GM12878 (cell line): Measurements from ENCODE around the gene SNX17. TPM values are rescaled to one million over a fixed set of nuclear protein-coding genes. Genes with fewer than 3 reads are reported as not detected.

ENCODE experiments used
- BCLAF1 ChIP-seq: fragments of 450-650 bp; IDR thresholded peaks from 2 replicates; pipeline ENCODE4 v1.6.1; 2017; ENCODE audit warnings: antibody characterized with exemption, mild to moderate bottlenecking, moderate library complexity
- CREB1 ChIP-seq: IDR thresholded peaks from 2 replicates; pipeline ENCODE4 v1.6.1; 2012; ENCODE audit warnings: low read depth, mild to moderate bottlenecking, inconsistent platforms
- CTCF ChIP-seq, 3 experiments: IDR thresholded peaks in 2 of 3; conservative IDR thresholded peaks in 1 of 3; 2 replicates each; pipeline ENCODE4 v1.5.1; 2011; ENCODE audit warnings: low read depth in 3 of 3, low read length in 3 of 3, mild to moderate bottlenecking in 3 of 3, control low read depth in 2 of 3, moderate library complexity in 2 of 3, inconsistent platforms in 1 of 3, mixed read lengths in 1 of 3; ENCODE audit not compliant: control insufficient read depth in 2 of 3, insufficient read depth in 1 of 3; ENCODE audit errors: extremely low read depth in 1 of 3
- E2F4 ChIP-seq: IDR thresholded peaks from 2 replicates; pipeline ENCODE4 v1.6.1; 2012; ENCODE audit warnings: low read depth, low read length, improper control_type of control experiment
- EED ChIP-seq: sonication (generic); IDR thresholded peaks from 2 replicates; pipeline ENCODE4 v1.6.1; 2016; ENCODE audit warnings: antibody characterized with exemption, low read depth
- HCFC1 ChIP-seq: fragments of 150-350 bp; IDR thresholded peaks from 2 replicates; pipeline ENCODE4 v1.6.1; 2014; ENCODE audit warnings: low read length
- MTA3 ChIP-seq: IDR thresholded peaks from 2 replicates; pipeline ENCODE4 v1.6.1; 2012; ENCODE audit warnings: low read length, inconsistent platforms, borderline replicate concordance
- NFYA ChIP-seq: IDR thresholded peaks from 2 replicates; pipeline ENCODE4 v1.6.1; 2011; ENCODE audit warnings: low read depth, mild to moderate bottlenecking, low read length, improper control_type of control experiment, borderline replicate concordance
- PAX5 ChIP-seq: IDR thresholded peaks from 2 replicates; pipeline ENCODE4 v1.6.1; 2011; ENCODE audit warnings: low read depth, low read length, borderline replicate concordance
- PKNOX1 ChIP-seq: fragments of 450-650 bp; IDR thresholded peaks from 2 replicates; pipeline ENCODE4 v1.6.1; 2016; ENCODE audit warnings: mild to moderate bottlenecking
- POLR2AphosphoS5 ChIP-seq: IDR thresholded peaks from 2 replicates; pipeline ENCODE4 v1.6.1; 2011; ENCODE audit warnings: mild to moderate bottlenecking, low read length, inconsistent platforms
- RELA ChIP-seq: fragments of 450-650 bp; IDR thresholded peaks from 2 replicates; pipeline ENCODE4 v1.8.0; 2014; ENCODE audit warnings: borderline replicate concordance; ENCODE audit not compliant: partially characterized antibody
- RUNX3 ChIP-seq: IDR thresholded peaks from 2 replicates; pipeline ENCODE4 v1.6.1; 2012; ENCODE audit warnings: low read length, inconsistent platforms
- SRF ChIP-seq, 2 experiments: IDR thresholded peaks; 2 replicates each; pipeline ENCODE4 v1.6.1; 2011; ENCODE audit warnings: low read depth in 2 of 2, low read length in 2 of 2, mild to moderate bottlenecking in 1 of 2, moderate library complexity in 1 of 2
- SUZ12 ChIP-seq: fragments of 200-600 bp; sonication (generic); IDR thresholded peaks from one replicate; pipeline ENCODE4 v1.6.1; 2018; ENCODE audit warnings: antibody characterized with exemption, mild to moderate bottlenecking; ENCODE audit not compliant: unreplicated experiment
- ZNF207 ChIP-seq: fragments of 450-650 bp; IDR thresholded peaks from 2 replicates; pipeline ENCODE4 v1.6.1; 2014; ENCODE audit warnings: antibody characterized with exemption, mild to moderate bottlenecking, borderline replicate concordance
- ZNF217 ChIP-seq: fragments of 450-650 bp; IDR thresholded peaks from 2 replicates; pipeline ENCODE4 v1.6.1; 2017; ENCODE audit warnings: antibody characterized with exemption, mild to moderate bottlenecking
- ZNF592 ChIP-seq: fragments of 450-650 bp; IDR thresholded peaks from 2 replicates; pipeline ENCODE4 v1.6.1; 2017; ENCODE audit warnings: mild to moderate bottlenecking, moderate library complexity
- polyA plus RNA-seq, 11 experiments: library from polyadenylated mRNA; depleted of rRNA in 4 of 11; unstranded in 6 of 11; stranded (reverse) in 5 of 11; fragments of >200 nt; fragmentation: Nextera tagmentation in 4 of 11; fragmentation: Illumina TruSeq in 1 of 11; extraction: Ambion mirVana in 4 of 11; extraction: Trizol in 1 of 11; gene quantifications; 1 replicate in 1 of 11; 2 replicates in 10 of 11; pipeline versions ENCODE4 v1.2.1 to v1.2.3, GENCODE V29; 2011 to 2016; ENCODE audit warnings: inconsistent platforms in 2 of 11, missing spikeins in 2 of 11, low read depth in 1 of 11
- total RNA-seq, 4 experiments: library from RNA; depleted of rRNA in 3 of 4; stranded (reverse); fragments of >200 nt in 3 of 4; fragmentation: Illumina TruSeq in 1 of 4; extraction: Trizol in 1 of 4; gene quantifications; 2 replicates each; pipeline versions ENCODE4 v1.2.1 to v1.2.3, GENCODE V29; 2013 to 2021

Gene SNX17
- total and polyA plus RNA-seq, 10 of the 15 experiments (the other 5 are each of a cell fraction or from before 2014, with no cell fraction given) = 6.5 to 116 (median 84.4) TPM

GRCh38 chr2:27408601-27409320, 38.3 kb downstream of the SNX17 start (continued):
- TF ChIP-seq BCLAF1 (no peak), PKNOX1 (peak; percentile 48; the same call in 1 of the 2 replicates), PAX5 (no peak), MTA3 (no peak), ZNF207 (no peak), EED (peak; percentile 19; the same call in 1 of the 2 replicates), POLR2AphosphoS5 (no peak), NFYA (no peak), SRF (IDR thresholded peaks at IDR 0.05; ENCODE audit: low read depth in 2 of 2, low read length in 2 of 2) (no peak), RUNX3 (peak; percentile 58), ZNF217 (no peak), ZNF592 (no peak), RELA (no peak), CREB1 (no peak), SUZ12 (no peak), HCFC1 (no peak), CTCF (IDR thresholded peaks at IDR 0.05 in 2 of 3, conservative IDR thresholded peaks at IDR 0.05 in 1 of 3; ENCODE audit: control insufficient read depth in 2 of 3, extremely low read depth in 1 of 3, insufficient read depth in 1 of 3, low read depth in 3 of 3, low read length in 3 of 3) (no peak), E2F4 (no peak)
